B cell (primary cell): Measurements from ENCODE around the gene AK8. TPM values are rescaled to one million over a fixed set of nuclear protein-coding genes. Genes with fewer than 3 reads are reported as not detected.

Experiments
- ATAC-seq: fragments of 200-7000 bp; cut with Tn5 transposase; one replicate; pipeline ENCODE4 v1.10.0; 2021; ENCODE audit warnings: low read depth, mild to moderate bottlenecking, moderate number of reproducible peaks, moderate library complexity
- CTCF ChIA-PET: fragments of 350-600 bp; sonication (Branson Sonifier 250); formaldehyde crosslinking; loops from one replicate; lab custom pipeline; 2021; ENCODE audit warnings: antibody characterized with exemption, inconsistent platforms; lab: Charles Lee
- POLR2A ChIA-PET: fragments of 350-600 bp; sonication (Branson Sonifier 250); formaldehyde crosslinking; loops from one replicate; lab custom pipeline; 2021; ENCODE audit warnings: antibody characterized with exemption; lab: Charles Lee
- DNase-seq: peaks from one replicate; pipeline ENCODE4 v3.0.0; 2013
- H2AFZ ChIP-seq: 2 replicates; pipeline ENCODE4 v1.6.1; 2012; ENCODE audit warnings: mild to moderate bottlenecking, low read depth, low read length; ENCODE audit not compliant: insufficient read depth, poor library complexity, severe bottlenecking
- H3K27ac ChIP-seq, 2 donors: 1 replicate in 1 of 2; 2 replicates in 1 of 2; pipeline ENCODE4 v1.5.1; 2012 to 2013; ENCODE audit warnings: low read length in 2 of 2, mild to moderate bottlenecking in 2 of 2, moderate library complexity in 1 of 2
- H3K27me3 ChIP-seq, 4 experiments: fragments of 200-600 bp in 1 of 4; sonication (generic) in 1 of 4; replicated peaks in 1 of 4; 1 replicate in 2 of 4; 2 replicates in 2 of 4; pipeline versions ENCODE4 v1.6.1 to v1.7.0; 2013 to 2016; ENCODE audit warnings: low read length in 3 of 4, mild to moderate bottlenecking in 2 of 4, mixed read lengths in 1 of 4, moderate library complexity in 1 of 4; ENCODE audit not compliant: insufficient read depth in 4 of 4, control insufficient read depth in 3 of 4; ENCODE audit errors: control extremely low read depth in 1 of 4
- H3K36me3 ChIP-seq, 2 experiments: replicated peaks in 1 of 2; 1 replicate in 1 of 2; 2 replicates in 1 of 2; pipeline versions ENCODE4 v1.6.1 to v1.7.1; 2013; ENCODE audit warnings: low read length in 1 of 2; ENCODE audit not compliant: insufficient read depth in 2 of 2, control insufficient read depth in 1 of 2; ENCODE audit errors: control extremely low read depth in 1 of 2, extremely low read depth in 1 of 2
- H3K4me1 ChIP-seq, 2 donors: fragments of 200-600 bp in 1 of 2; sonication (generic) in 1 of 2; 1 replicate in 1 of 2; 2 replicates in 1 of 2; pipeline versions ENCODE4 v1.5.1 to v1.6.1; 2013 to 2017; ENCODE audit warnings: low read length in 2 of 2; ENCODE audit not compliant: control insufficient read depth in 2 of 2, insufficient read depth in 2 of 2
- H3K4me2 ChIP-seq: replicated peaks from 2 replicates; pipeline ENCODE3; 2012; ENCODE audit warnings: mild to moderate bottlenecking, low read depth, low read length; ENCODE audit not compliant: poor library complexity, severe bottlenecking
- H3K4me3 ChIP-seq, 5 experiments: fragments of 200-600 bp in 1 of 5; sonication (generic) in 1 of 5; 1 replicate in 3 of 5; 2 replicates in 2 of 5; pipeline versions ENCODE4 v1.5.1 to v1.7.0; 2011 to 2016; ENCODE audit warnings: low read length in 4 of 5, mild to moderate bottlenecking in 4 of 5, low read depth in 2 of 5, control low read depth in 1 of 5, moderate library complexity in 1 of 5; ENCODE audit not compliant: insufficient read depth in 1 of 5; ENCODE audit errors: control extremely low read depth in 1 of 5, extremely low read depth in 1 of 5
- H3K79me2 ChIP-seq: fragments of 200-600 bp; sonication (generic); one replicate; pipeline ENCODE4 v1.6.0; 2016; ENCODE audit warnings: low read length; ENCODE audit not compliant: control insufficient read depth, insufficient read depth
- H3K9ac ChIP-seq: fragments of 200-600 bp; sonication (generic); 2 replicates; pipeline ENCODE4 v1.6.1; 2017; ENCODE audit warnings: mild to moderate bottlenecking, low read length, moderate library complexity
- H3K9me3 ChIP-seq, 3 donors: one replicate each; pipeline versions ENCODE4 v1.6.1 to v1.7.1; 2013; ENCODE audit warnings: low read length in 2 of 3; ENCODE audit not compliant: control insufficient read depth in 2 of 3, insufficient read depth in 1 of 3; ENCODE audit errors: control extremely low read depth in 1 of 3
- H4K20me1 ChIP-seq: 2 replicates; pipeline ENCODE4 v1.6.0; 2012; ENCODE audit warnings: mild to moderate bottlenecking, low read length; ENCODE audit not compliant: insufficient read depth, control insufficient read depth, poor library complexity, severe bottlenecking
- H3K27ac Mint-ChIP-seq: one replicate; pipeline ENCODE4 v1.8.0; 2021; ENCODE audit warnings: mixed read lengths
- H3K27me3 Mint-ChIP-seq: one replicate; pipeline ENCODE4 v1.8.0; 2021; ENCODE audit warnings: mixed read lengths
- H3K4me1 Mint-ChIP-seq: one replicate; pipeline ENCODE4 v1.8.0; 2021; ENCODE audit warnings: mixed read lengths
- H3K4me3 Mint-ChIP-seq: one replicate; pipeline ENCODE4 v1.8.0; 2021; ENCODE audit warnings: mixed read lengths
- H3K9me3 Mint-ChIP-seq: one replicate; pipeline ENCODE4 v1.8.0; 2022; ENCODE audit warnings: mixed read lengths; ENCODE audit not compliant: insufficient read depth
- EZH2 ChIP-seq: IDR thresholded peaks from 2 replicates; pipeline ENCODE4 v1.6.1; 2012; ENCODE audit warnings: borderline replicate concordance, low read depth, mild to moderate bottlenecking, moderate library complexity, low read length; ENCODE audit not compliant: insufficient read depth, poor library complexity, severe bottlenecking
- WGBS: methylation state at CpG from one replicate; pipeline ENCODE4 v1.1.5; 2013; ENCODE audit warnings: missing lambda C conversion rate; ENCODE audit not compliant: insufficient coverage; 5-methylcytosine and 5-hydroxymethylcytosine counted together
- intact Hi-C: fragments of 100-400 bp; cut with micrococcal nuclease; formaldehyde crosslinking; loops from one replicate; pipeline ENCODE4 v1.10.0; 2022
- polyA plus RNA-seq: library from polyadenylated mRNA; depleted of rRNA; stranded (reverse); fragments of >200 nt; gene quantifications from 2 replicates; pipeline ENCODE4 v1.2.3, GENCODE V29; 2012
- total RNA-seq, 2 donors: library from RNA; stranded (reverse); fragments of 120-200 nt in 1 of 2; gene quantifications; 1 replicate in 1 of 2; 2 replicates in 1 of 2; pipeline versions ENCODE4 v1.2.3 to v1.2.4, GENCODE V29; 2013 to 2022
- TF ChIP-seq, protein P1 (sequence below): fragments of 200-600 bp; IDR thresholded peaks from one replicate; pipeline ENCODE4 v1.8.0; 2022; ENCODE audit warnings: antibody characterized with exemption, mild to moderate bottlenecking

Gene AK8
- total and polyA plus RNA-seq, 2 donors (not counting 1 experiment from before 2014, with no cell fraction given), result 1.9 to 8.6 TPM

DNA sequence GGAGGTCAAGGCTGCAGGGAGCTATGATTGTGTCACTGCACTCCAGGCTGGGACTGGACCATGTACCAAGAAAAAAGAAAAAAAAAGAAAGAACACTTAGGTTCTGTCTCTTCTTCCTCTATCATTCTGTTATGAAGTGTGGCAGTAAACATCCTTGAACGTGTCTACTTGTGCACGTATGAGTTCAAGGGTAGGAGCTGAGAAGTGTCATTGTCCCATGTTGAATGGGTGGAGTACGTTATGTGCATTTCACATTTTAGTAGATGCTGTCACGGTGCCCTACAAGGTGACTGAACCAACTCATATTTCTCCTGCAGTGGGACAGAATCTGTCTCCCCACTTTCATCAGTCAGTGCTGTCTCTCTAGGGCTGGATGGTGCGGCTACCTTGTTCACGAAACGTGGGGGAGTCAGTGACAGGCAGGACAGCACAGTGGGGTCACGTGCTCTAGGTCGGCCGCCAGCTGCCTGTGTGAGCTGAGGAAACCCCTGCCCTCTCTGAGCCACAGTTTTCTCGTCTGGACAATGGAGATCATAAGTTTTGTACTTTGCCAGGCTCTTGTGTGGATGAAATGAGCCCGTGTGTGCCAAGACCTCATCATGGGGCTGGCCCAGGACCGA lies 160.6 kb downstream of the AK8 start:
- H3K27ac Mint-ChIP-seq, result no peak overlapping the region
- ATAC-seq, result no peak

DNA sequence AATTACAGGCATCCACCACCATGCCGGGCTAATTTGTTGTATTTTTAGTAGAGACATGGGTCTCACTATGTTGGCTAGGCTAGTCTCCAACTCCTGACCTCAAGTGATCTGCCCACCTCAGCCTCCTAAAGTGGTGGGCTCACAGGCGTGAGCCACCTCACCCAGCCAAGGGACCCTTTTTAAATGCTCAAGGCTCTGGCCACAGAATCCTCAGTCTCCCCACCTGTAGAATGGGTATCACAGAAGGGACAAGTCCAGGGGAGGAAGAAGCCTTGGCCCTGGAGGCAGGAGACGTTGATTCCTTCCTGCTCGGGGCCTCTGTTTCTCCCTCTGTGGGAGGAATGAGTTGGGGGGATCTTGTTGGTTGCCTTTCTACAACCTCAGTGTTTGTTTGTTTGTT lies 162.1 kb downstream of the AK8 start:
- H2AFZ ChIP-seq, result no peak overlapping the region
- ChIA-PET POLR2A (no interaction called here), CTCF (no interaction called here)
- H3K9ac ChIP-seq, result no peak overlapping the region
- no peaks in the 10 kb centered on the region for H3K27me3 ChIP-seq
- H3K9me3 Mint-ChIP-seq, result no peaks in the 10 kb centered on the region
- TF ChIP-seq, protein P1, sequence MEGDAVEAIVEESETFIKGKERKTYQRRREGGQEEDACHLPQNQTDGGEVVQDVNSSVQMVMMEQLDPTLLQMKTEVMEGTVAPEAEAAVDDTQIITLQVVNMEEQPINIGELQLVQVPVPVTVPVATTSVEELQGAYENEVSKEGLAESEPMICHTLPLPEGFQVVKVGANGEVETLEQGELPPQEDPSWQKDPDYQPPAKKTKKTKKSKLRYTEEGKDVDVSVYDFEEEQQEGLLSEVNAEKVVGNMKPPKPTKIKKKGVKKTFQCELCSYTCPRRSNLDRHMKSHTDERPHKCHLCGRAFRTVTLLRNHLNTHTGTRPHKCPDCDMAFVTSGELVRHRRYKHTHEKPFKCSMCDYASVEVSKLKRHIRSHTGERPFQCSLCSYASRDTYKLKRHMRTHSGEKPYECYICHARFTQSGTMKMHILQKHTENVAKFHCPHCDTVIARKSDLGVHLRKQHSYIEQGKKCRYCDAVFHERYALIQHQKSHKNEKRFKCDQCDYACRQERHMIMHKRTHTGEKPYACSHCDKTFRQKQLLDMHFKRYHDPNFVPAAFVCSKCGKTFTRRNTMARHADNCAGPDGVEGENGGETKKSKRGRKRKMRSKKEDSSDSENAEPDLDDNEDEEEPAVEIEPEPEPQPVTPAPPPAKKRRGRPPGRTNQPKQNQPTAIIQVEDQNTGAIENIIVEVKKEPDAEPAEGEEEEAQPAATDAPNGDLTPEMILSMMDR, result no peak
- TF ChIP-seq EZH2, result no peak
- H3K4me1 Mint-ChIP-seq, result no peaks in the 10 kb centered on the region
- H3K4me2 ChIP-seq, result no peak overlapping the region
- DNase-seq (no peak), ATAC-seq (no peak)
- no peaks in the 10 kb centered on the region for H3K36me3 ChIP-seq
- H3K4me1 ChIP-seq, result no peaks in the 10 kb centered on the region
- H3K79me2 ChIP-seq, result no peaks in the 10 kb centered on the region
- H3K9me3 ChIP-seq, result no peaks in the 10 kb centered on the region
- 76% methylated on average over 2 of the region's 4 CpGs for WGBS
- H3K4me3 ChIP-seq, result no peak overlapping the region
- no peak overlapping the region for H3K27ac Mint-ChIP-seq
- H4K20me1 ChIP-seq, result no peaks in the 10 kb centered on the region
- intact Hi-C loops, result no loop called here
- no peak overlapping the region for H3K4me3 Mint-ChIP-seq
- H3K27me3 Mint-ChIP-seq, result peaks cover 38% of the 10 kb centered on the region
- no peak overlapping the region for H3K27ac ChIP-seq

More for the DNA sequence above, 160.6 kb downstream of the AK8 start:
- intact Hi-C loops, result no loop called here
- 71% methylated on average over 9 of the region's 13 CpGs for WGBS
- no peak for DNase-seq
- no peaks in the 10 kb centered on the region for H3K4me1 ChIP-seq
- no peaks in the 10 kb centered on the region for H3K36me3 ChIP-seq
- TF ChIP-seq, protein P1, result no peak
- TF ChIP-seq EZH2, result no peak
- no peak overlapping the region for H3K9ac ChIP-seq
- H3K9me3 ChIP-seq, result no peaks in the 10 kb centered on the region
- H3K4me3 ChIP-seq, result no peak overlapping the region
- no peak overlapping the region for H3K4me3 Mint-ChIP-seq
- no peaks in the 10 kb centered on the region for H3K9me3 Mint-ChIP-seq
- H3K27me3 Mint-ChIP-seq, result peaks cover 34% of the 10 kb centered on the region
- no peaks in the 10 kb centered on the region for H3K4me1 Mint-ChIP-seq
- no peaks in the 10 kb centered on the region for H3K27me3 ChIP-seq
- no peaks in the 10 kb centered on the region for H4K20me1 ChIP-seq
- no peak overlapping the region for H2AFZ ChIP-seq
- H3K27ac ChIP-seq, result no peak overlapping the region
- ChIA-PET POLR2A (no interaction called here), CTCF (no interaction called here)
- no peaks in the 10 kb centered on the region for H3K79me2 ChIP-seq
- no peak overlapping the region for H3K4me2 ChIP-seq
